Fibroblast of pulmonary artery (primary cell): Measurements from ENCODE around the gene HS2ST1.

ENCODE experiments used
- DNase-seq: peaks from one replicate; pipeline ENCODE4 v3.0.0-alpha.2; 2010; ENCODE audit warnings: low read depth
- H3K4me3 ChIP-seq: replicated peaks from 2 replicates; pipeline ENCODE4 v1.5.1; 2011; ENCODE audit warnings: low read depth, mild to moderate bottlenecking, control low read depth, low read length, moderate library complexity
- TF ChIP-seq, protein P1 (sequence below): IDR thresholded peaks from 2 replicates; pipeline ENCODE4 v1.5.1; 2011; ENCODE audit warnings: mild to moderate bottlenecking, control low read depth, low read length, inconsistent platforms; ENCODE audit errors: missing control alignments

HS2ST1 gene

DNA sequence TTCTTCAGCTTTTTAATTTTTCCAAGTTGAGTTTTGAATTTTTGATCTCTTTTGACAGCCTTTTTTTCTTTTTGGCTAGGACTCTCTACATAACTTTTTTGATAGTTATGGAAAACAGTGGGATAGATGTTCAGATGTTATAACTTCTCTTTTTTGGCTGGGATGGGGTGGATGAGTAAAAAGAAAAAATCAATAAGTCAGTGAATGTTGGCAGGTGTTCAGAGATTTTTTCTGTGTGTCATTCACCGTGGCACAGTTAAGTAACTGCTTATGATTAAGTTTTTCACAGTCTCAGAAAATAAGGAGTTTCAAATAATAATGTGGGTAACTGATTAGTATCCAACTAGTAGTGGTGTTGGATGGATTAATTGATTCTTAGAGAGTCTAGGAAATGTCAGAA, 24.0 kb downstream of the HS2ST1 start:
- DNase-seq: no peak
- H3K4me3 ChIP-seq: no peak overlapping the region
- TF ChIP-seq, protein P1, sequence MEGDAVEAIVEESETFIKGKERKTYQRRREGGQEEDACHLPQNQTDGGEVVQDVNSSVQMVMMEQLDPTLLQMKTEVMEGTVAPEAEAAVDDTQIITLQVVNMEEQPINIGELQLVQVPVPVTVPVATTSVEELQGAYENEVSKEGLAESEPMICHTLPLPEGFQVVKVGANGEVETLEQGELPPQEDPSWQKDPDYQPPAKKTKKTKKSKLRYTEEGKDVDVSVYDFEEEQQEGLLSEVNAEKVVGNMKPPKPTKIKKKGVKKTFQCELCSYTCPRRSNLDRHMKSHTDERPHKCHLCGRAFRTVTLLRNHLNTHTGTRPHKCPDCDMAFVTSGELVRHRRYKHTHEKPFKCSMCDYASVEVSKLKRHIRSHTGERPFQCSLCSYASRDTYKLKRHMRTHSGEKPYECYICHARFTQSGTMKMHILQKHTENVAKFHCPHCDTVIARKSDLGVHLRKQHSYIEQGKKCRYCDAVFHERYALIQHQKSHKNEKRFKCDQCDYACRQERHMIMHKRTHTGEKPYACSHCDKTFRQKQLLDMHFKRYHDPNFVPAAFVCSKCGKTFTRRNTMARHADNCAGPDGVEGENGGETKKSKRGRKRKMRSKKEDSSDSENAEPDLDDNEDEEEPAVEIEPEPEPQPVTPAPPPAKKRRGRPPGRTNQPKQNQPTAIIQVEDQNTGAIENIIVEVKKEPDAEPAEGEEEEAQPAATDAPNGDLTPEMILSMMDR: no peak

DNA sequence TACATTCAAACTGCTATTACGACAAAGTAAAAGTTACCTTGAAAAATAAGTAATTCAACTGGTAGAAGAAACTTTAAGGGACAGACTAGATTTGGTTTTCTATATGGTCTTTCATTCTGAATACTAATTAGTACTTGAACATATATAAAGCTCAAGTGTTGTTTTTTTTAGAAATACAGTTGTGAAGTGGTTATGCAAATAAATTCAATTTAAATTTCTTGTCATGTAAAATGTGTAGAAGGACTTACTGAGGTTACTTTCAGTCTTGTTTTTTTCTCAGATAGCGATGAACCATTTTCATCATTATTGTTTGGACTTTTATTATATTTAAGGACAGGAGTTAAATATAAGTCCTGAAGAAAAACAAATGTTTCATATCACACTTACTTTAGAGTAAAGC, 24.4 kb downstream of the HS2ST1 start:
- no peak for DNase-seq
- no peak overlapping the region for H3K4me3 ChIP-seq
- TF ChIP-seq, protein P1: no peak

DNA sequence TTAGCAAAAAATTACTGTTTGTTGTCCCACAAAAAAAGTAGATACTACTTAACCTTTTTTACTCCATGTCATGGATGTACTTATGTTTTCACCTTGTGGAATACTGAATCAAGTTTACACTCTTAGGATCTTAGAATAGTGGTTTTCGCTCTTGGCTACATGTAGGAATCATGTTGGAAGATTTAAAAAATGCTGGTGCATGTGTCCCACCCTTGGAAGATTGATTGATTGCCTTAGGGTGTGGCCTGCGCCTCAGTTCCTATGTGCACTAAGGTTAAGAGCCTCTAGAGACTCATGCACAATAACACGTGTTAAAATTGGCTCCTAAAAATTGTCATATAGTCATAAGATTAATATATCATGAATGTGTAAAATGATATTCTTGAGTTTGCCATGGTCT, 25.0 kb downstream of the HS2ST1 start:
- no peak overlapping the region for H3K4me3 ChIP-seq
- DNase-seq: no peak
- TF ChIP-seq, protein P1: no peak

GRCh38 chr1:86940599-86940998, 26.2 kb downstream of the HS2ST1 start:
- H3K4me3 ChIP-seq: no peak overlapping the region
- no peak for DNase-seq
- TF ChIP-seq, protein P1: no peak

GRCh38 chr1:86942042-86942441, 27.6 kb downstream of the HS2ST1 start:
- TF ChIP-seq, protein P1: no peak
- no peak for DNase-seq
- H3K4me3 ChIP-seq: no peak overlapping the region

- no peak overlapping the region for H3K4me3 ChIP-seq
- no peak for DNase-seq
- TF ChIP-seq, protein P1: no peak
These were observed 28.3 kb downstream of the HS2ST1 start for GRCh38 chr1:86942743-86943142.

DNA sequence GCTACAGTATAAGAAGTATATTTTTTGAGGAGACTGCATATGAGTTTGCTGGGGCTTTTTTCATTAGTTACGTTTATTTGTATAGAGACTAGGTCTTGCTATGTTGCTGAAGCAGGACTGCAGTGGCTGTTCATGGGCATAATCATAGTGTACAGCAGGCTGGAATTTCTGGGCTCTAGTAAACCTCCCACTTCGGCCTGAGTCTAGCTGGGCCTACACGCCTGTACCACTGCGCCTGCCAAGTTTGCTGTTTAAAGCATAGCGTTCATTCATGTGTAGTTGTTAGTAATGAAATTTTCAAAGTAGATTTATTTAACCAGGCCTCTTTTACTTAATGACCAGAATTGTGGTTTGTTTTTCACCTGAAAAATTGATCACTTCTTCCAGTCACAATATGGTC, 33.8 kb downstream of the HS2ST1 start:
- TF ChIP-seq, protein P1: no peak
- no peak overlapping the region for H3K4me3 ChIP-seq
- peak; percentile 30 for DNase-seq
